ENCODE data around the gene ABLIM2.
"Not testable (repeated sequence)": the region's sequence is repeated elsewhere in the genome, so short reads cannot be mapped to it uniquely, and the experiment has no call there.

The ABLIM2 gene

GRCh38 chr4:8156617-8157016, 2.0 kb downstream of the ABLIM2 start:
- no peak for DNase-seq

GRCh38 chr4:8155660-8156421, 2.8 kb downstream of the ABLIM2 start:
- DNase-seq, result no peak

DNA sequence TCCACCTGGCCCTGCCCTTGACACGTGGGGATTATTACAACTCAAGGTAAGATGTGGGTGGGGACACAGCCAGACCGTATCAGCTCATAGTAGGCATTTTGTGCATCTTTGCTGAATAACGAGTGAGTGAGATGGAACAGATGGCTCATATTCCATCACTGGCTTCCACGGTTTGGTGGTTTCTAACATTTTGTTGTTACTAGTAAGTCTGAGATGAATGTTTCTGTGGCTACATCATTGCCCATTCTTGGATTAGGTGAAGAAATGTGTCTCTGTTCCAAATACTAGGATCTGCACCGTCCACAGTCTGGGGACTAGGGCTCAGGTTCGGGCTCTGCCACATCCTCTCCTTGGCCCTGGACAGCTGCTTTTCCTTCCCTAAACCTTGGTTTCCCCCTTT, 3.6 kb downstream of the ABLIM2 start:
- no peak for DNase-seq

GRCh38 chr4:8153441-8153840, 5.2 kb downstream of the ABLIM2 start:
- no peak for DNase-seq

DNA sequence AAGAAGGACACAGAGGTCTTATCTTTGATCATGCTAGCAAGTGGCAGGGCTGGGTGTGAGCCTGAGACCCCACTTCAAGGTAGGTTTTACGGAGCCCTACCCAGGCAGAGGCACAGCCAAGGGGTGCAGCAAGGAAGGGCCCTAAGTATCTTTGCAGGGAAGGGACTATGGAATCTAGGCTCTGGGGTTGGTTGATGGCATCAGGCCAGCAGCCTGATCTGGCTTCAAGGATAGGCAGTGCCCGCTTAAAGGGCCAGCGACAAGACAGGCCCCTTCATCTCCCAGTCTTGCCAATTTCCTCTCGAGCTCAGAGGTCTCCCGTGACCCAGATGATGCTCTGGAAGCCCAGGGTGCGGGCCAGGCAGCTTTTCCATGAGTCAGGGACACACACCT, 5.8 kb downstream of the ABLIM2 start:
- no peak for DNase-seq

DNA sequence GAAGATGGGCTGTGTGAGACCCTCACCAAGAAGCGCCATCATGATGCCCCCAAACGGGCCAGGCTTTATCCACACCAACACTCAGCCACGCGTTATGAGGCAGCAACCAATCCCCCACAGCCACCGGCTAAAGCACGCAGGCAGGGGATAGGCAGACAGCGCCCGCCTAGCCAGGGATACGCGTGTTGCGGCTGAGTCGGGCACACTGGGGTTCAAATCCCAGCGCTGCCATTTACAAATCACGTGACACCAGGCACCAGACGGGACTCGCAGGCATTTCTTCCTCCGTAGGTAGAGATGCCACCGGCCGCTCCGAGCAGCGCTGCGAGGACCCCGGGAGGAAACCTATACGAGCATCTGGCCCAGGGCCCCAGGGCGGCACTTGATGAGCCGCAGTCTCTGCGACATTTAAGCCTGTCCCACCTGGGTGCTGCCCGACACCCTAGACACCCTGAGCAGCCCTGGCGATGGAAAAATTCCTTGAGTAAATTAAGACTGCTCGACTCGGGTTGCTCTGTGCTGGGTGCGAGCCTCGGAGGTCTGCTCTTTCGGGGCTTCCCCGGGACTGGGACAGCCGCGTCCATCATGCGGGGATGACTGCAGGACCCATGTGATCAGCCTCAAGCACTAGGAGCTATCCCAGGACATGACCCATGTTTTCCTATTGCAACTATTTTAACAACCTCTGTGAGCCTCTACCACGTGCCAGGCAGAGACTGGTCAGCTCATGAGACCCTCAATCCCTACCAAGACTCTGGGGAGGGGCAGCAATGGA, 6.3 kb downstream of the ABLIM2 start:
- DNase-seq, result no peak

DNA sequence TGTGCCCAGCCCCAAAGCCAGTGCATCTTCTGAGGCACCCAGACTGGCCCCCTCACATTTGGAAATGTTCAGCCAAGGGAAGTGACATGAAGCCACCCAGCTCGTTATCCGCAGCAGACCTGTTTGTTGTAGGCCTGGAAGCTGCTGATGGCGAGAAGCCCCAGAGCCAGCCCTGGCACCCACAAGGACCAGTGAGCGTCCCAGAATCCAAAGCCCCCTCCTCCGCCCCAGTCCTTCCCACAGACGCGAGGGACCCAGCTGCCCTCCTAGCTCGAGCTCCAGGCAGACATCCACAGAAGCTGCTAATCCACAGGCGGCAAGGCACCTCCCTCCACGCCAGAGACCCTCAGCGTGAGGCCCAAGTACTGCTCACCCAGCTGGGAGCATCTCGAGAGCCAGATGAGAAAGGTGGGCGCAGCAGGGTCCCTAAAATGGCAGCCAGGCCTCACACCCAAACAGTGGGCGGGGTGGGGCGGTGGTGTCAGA, 7.4 kb downstream of the ABLIM2 start:
- no peak for DNase-seq

- DNase-seq, result no peak
Measured at GRCh38 chr4:8150152-8151090, 8.2 kb downstream of the ABLIM2 start.

- no peak for DNase-seq
Measured at GRCh38 chr4:8149664-8150063, 8.9 kb downstream of the ABLIM2 start.

DNA sequence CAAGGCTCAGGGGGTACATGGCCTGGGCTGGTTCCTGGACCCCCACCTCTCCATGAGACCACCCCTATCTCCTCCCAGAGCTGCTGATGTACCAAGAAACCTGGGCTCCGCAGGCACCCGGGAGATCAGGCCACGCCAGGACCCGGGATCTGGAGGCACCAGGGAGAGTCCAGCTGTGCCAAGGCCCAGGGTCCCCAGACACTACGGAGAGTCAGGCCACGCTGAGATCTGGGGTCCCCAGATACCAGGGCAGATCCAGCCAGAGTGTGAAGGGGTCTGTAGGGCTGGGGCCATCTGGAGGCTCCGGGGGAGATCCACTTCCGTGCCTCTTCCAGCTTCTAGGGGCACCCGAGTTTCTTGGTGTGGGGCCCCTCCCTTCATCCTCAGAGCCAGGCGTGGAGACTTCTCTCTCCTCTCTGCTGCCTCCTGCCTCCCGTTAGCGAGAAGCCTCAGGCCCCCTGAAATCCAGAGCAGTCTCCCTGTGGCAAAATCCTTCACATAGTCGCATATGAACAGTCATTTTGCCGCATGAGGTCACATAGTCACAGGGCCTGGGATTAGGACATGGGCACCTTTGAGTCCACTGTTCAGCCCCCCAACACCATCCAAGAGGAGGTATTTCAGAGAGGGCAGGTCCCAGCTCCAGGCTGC, 9.7 kb downstream of the ABLIM2 start:
- no peak for DNase-seq

DNA sequence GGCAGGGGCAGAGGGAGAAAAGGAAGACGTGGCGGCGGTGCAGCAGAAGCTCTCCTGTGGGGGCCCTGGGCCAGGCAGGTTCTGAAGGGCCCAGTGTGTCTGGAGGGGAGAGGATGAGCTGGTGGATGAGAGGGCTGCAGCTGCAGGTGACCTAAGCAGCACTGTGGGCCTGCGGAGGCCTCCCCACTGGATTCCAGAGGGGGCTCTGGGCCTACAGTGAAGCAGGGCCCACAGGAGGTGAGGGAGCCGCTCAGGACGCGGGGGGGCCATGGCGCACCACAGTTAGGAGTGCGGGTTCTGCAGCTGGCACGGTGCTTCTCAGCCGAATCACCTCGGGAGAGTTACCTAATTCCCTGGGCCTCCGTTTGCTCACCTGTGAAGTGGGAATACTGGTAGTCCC, 10.5 kb downstream of the ABLIM2 start:
- no peak for DNase-seq

DNA sequence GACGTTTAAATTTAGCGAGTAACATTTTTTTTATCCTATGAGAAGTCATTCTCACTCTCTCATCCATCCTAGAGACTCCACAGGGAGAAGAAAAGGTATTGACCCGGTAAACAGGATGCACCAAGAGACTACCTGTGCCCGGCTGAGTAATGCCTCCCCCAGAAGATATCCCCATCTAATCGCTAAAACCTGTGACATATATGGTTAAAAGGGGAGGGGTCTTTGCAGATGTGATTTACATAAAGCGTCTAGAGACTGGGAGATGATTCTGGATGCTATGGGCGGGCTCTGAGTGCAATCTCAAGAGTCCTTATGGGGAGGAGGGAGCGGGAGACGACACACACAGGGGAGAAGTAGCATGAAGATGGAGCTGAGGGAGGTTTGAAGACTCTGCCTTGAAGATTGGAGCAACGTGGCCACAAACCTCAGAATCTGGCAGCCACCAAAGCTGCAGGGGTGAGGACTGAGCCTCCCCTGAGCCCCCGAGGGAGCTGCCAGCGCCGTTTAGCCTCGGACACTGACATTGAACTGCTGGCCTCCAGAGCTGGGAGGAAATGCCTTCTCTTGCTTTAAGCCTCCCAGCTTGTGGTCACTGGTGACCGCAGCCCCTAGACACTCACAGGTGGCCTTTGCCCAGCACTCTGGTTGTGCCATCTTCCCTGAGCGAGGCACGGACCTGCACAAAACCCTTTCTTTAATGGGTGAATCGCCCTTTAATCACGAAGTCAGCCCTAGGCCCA, 11.2 kb downstream of the ABLIM2 start:
- no peak for DNase-seq

DNA sequence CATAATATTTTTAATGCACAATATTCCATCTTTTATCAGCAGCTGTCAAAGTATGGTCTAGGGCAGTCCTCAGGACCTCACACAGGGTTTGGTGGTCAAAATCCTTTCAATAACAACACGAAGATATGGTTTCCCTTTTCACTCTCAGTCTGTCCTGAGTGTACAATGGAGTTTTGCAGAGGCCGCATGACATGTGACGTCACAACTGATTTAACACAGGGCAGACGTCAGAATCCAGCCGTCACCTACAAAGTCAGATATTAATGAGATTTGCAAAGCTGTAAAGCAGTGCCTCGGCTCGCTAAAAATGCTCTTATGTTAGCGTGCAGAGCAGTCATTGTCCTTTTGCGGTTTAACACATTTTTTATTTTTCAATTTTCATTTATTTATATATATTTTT, 12.5 kb downstream of the ABLIM2 start:
- no peak for DNase-seq

DNA sequence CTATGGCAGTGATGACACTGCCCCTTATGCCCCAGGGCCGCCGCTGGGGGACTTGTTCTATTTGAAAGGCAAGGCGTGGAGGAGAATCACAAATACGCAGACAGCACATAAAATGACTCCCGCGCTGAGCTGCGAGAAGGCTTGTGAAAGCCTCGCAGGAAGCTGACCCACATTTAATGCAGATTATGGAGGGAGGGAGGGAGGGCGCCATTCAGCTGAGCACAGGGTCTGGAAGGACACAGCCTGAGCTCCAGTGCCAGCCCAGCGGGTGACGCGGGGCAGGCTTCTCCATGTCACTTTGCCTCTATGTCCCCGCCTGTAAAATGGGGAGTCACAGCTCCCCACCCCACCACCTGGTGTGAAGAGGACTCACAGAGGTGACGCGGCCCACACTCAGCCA, 14.3 kb downstream of the ABLIM2 start:
- no peak for DNase-seq

GRCh38 chr4:8143392-8144140, 15.0 kb downstream of the ABLIM2 start:
- DNase-seq, result no peak

DNA sequence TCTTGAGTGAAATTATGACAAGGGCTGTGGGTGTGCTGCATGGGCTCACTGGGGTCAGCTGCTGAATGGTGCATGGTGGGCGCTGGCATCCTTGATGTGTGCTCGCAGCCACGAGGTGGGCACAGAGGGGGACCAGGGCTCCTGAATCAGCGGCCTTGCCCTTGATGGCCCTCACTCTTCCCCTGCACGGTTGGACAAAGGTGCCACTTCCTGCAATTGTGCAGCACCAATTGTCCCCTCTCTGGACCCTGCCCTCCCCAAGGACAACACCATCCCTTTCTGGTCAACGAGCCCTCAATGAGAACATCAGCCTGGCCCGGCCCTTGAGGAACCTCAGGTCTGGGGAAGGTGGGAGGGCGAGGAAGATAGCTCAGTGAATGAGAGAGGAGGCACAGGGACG, 16.1 kb downstream of the ABLIM2 start:
- no peak for DNase-seq

GRCh38 chr4:8141935-8142334, 16.7 kb downstream of the ABLIM2 start:
- DNase-seq, result no peak

DNA sequence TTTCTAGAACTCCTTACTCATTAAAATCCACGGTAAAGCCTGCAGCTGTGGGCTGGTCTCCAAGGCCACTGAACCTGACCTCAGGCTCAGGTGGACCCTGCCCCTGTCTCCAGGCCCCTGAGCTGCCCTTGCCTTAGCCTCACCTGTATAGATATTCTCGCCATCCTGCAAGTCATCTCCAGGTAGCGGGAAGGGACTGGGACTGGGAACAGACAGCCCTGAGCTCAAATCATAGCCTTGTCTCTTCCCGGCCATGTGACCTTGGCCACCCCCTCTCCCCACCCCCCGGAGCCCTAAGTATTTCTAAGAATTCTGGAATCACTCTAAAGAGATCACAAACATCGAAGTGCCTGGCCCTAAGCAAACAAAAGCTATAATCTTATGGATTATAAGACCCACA, 17.7 kb downstream of the ABLIM2 start:
- no peak for DNase-seq

DNA sequence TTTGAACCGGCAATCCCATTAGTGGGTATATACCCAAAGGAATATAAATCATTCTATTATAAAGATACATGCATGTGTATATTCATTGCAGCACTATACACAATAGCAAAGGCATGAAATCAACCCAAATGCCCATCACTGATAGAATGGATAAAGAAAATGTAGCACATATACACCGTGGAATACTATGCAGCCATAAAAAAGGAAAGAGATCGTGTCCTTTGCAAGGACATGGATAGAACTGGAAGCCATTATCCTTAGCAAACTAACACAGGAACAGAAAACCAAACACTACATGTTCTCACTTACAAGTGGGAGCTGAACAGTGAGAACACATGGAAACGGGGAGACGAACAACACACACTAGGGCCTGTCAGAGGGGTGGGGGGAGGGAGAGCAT, 18.9 kb downstream of the ABLIM2 start:
- DNase-seq, result not testable (repeated sequence)

GRCh38 chr4:8136972-8137710, 21.5 kb downstream of the ABLIM2 start:
- no peak for DNase-seq
